Fibroblast of upper back skin (primary cell): ENCODE results near the gene TRIM47.
"Not testable (repeated sequence)": the region's sequence is repeated elsewhere in the genome, so short reads cannot be mapped to it uniquely, and the experiment has no call there.

ENCODE experiments used
- DNase-seq: peaks from one replicate; pipeline ENCODE4 v3.0.0-alpha.2; 2013

TRIM47 gene

GRCh38 chr17:75891022-75891604 lies 12.7 kb upstream of the TRIM47 start:
- no peak for DNase-seq

GRCh38 chr17:75889454-75889853 lies 11.1 kb upstream of the TRIM47 start:
- no peak for DNase-seq

GRCh38 chr17:75888484-75888883 lies 10.1 kb upstream of the TRIM47 start:
- no peak for DNase-seq

- not testable (repeated sequence) for DNase-seq
Observed at GRCh38 chr17:75885860-75886259, 7.5 kb upstream of the TRIM47 start.

GRCh38 chr17:75885431-75885830 lies 7.0 kb upstream of the TRIM47 start:
- DNase-seq, result no peak

- no peak for DNase-seq
Observed at GRCh38 chr17:75881678-75882454, 3.5 kb upstream of the TRIM47 start.

- DNase-seq, result no peak
Observed at GRCh38 chr17:75880266-75880665, 1.9 kb upstream of the TRIM47 start.

GRCh38 chr17:75877752-75878173 lies 618 bp downstream of the TRIM47 start:
- peak; percentile 37 for DNase-seq

GRCh38 chr17:75876938-75877751 lies 1.2 kb downstream of the TRIM47 start:
- peak; percentile 90 for DNase-seq

GRCh38 chr17:75876190-75876937 lies 2.0 kb downstream of the TRIM47 start:
- DNase-seq, result no peak

GRCh38 chr17:75875940-75876189 lies 2.5 kb downstream of the TRIM47 start:
- DNase-seq, result no peak

GRCh38 chr17:75875182-75875939 lies 3.0 kb downstream of the TRIM47 start:
- no peak for DNase-seq

GRCh38 chr17:75874323-75875181 lies 3.8 kb downstream of the TRIM47 start:
- DNase-seq, result no peak

GRCh38 chr17:75873587-75874322 lies 4.6 kb downstream of the TRIM47 start:
- no peak for DNase-seq

- DNase-seq, result peak; percentile 45
Observed at GRCh38 chr17:75872434-75873351, 5.7 kb downstream of the TRIM47 start.

GRCh38 chr17:75870228-75870627 lies 8.2 kb downstream of the TRIM47 start:
- not testable (repeated sequence) for DNase-seq

- DNase-seq, result peak; percentile 19
Observed at GRCh38 chr17:75869282-75870141, 8.9 kb downstream of the TRIM47 start.

- not testable (repeated sequence) for DNase-seq
Observed at GRCh38 chr17:75868730-75869281, 9.6 kb downstream of the TRIM47 start.
